Thyroid gland (tissue), 4 donors: Measurements from ENCODE around the gene ARFGEF3. TPM values are rescaled to one million over a fixed set of nuclear protein-coding genes. Genes with fewer than 3 reads are reported as not detected.

Source experiments
- DNase-seq, 2 donors: peaks; one replicate each; pipeline ENCODE4 v3.0.0-alpha.2; 2019
- H3K27ac ChIP-seq, 3 donors: fragments of 200-600 bp; sonication (generic); 1 replicate in 2 of 3; 2 replicates in 1 of 3; pipeline ENCODE4 v1.5.1; 2016 to 2019; ENCODE audit warnings: mild to moderate bottlenecking in 1 of 3, moderate library complexity in 1 of 3
- H3K27me3 ChIP-seq: fragments of 200-600 bp; sonication (generic); one replicate; pipeline ENCODE4 v1.5.1; 2019
- H3K36me3 ChIP-seq, 2 donors: fragments of 200-600 bp; sonication (generic); one replicate each; pipeline ENCODE4 v1.5.1; 2016 to 2019
- H3K4me1 ChIP-seq, 2 donors: fragments of 200-600 bp; sonication (generic); one replicate each; pipeline ENCODE4 v1.5.1; 2017 to 2019
- H3K4me3 ChIP-seq, 3 donors: fragments of 200-600 bp; sonication (generic); replicated peaks in 1 of 3; 1 replicate in 2 of 3; 2 replicates in 1 of 3; pipeline ENCODE4 v1.5.1; 2016; ENCODE audit warnings: mild to moderate bottlenecking in 1 of 3
- H3K9me3 ChIP-seq: fragments of 200-600 bp; sonication (generic); one replicate; pipeline ENCODE4 v1.5.1; 2017
- CTCF ChIP-seq, 6 experiments: fragments of 200-600 bp in 3 of 6; fragments of 450-650 bp in 3 of 6; sonication (generic) in 3 of 6; IDR thresholded peaks; one replicate each; pipeline ENCODE4 v1.5.1; 2016 to 2019; ENCODE audit warnings: antibody characterized with exemption in 6 of 6, mild to moderate bottlenecking in 2 of 6, inconsistent platforms in 1 of 6, moderate library complexity in 1 of 6
- POLR2A ChIP-seq, 2 donors: fragments of 450-650 bp; IDR thresholded peaks; one replicate each; pipeline ENCODE4 v1.6.1; 2017; ENCODE audit warnings: antibody characterized with exemption in 2 of 2, mild to moderate bottlenecking in 2 of 2, moderate library complexity in 1 of 2
- WGBS, 2 donors: methylation state at CpG; one replicate each; pipeline ENCODE4 v1.1.5; 2017; 5-methylcytosine and 5-hydroxymethylcytosine counted together
- intact Hi-C: fragments of 100-400 bp; cut with DNase I; formaldehyde crosslinking; loops from one replicate; pipeline ENCODE4 v1.15.1; 2023
- total RNA-seq, 4 donors: library from RNA; depleted of rRNA; stranded (reverse); fragments of >200 nt; gene quantifications; one replicate each; pipeline ENCODE4 v1.2.3, GENCODE V29; 2016

Gene ARFGEF3
- total RNA-seq, 4 donors from 2014 or later = 2.4 to 7.2 (median 4.4) TPM

GRCh38 chr6:138277835-138278234, 116.1 kb downstream of the ARFGEF3 start:
- no peak overlapping the region for H3K27ac ChIP-seq
- TF ChIP-seq POLR2A (IDR thresholded peaks at IDR 0.05) = no peak
- TF ChIP-seq CTCF (IDR thresholded peaks at IDR 0.05) = no peak
- no peak overlapping the region for H3K4me3 ChIP-seq
- WGBS, 2 donors = 96 to 98% methylated on average over 4 of the region's 4 CpGs
- no peaks in the 10 kb centered on the region for H3K4me1 ChIP-seq
- H3K36me3 ChIP-seq = no peaks in the 10 kb centered on the region
- H3K9me3 ChIP-seq = no peaks in the 10 kb centered on the region
- no peak for DNase-seq
- intact Hi-C loops = no loop called here
- H3K27me3 ChIP-seq = no peaks in the 10 kb centered on the region

- intact Hi-C loops = no loop called here
- no peaks in the 10 kb centered on the region for H3K9me3 ChIP-seq
- WGBS, 2 donors = 70 to 72% methylated on average over 2 to 12 of the region's 12 CpGs
Measured at GRCh38 chr6:138278326-138278725, 116.6 kb downstream of the ARFGEF3 start.

GRCh38 chr6:138285800-138286199, 124.1 kb downstream of the ARFGEF3 start:
- no peaks in the 10 kb centered on the region for H3K36me3 ChIP-seq
- H3K9me3 ChIP-seq = no peaks in the 10 kb centered on the region
- H3K4me1 ChIP-seq = peaks cover 0 to 6% of the 10 kb centered on the region in 2 donors
- H3K4me3 ChIP-seq = no peak overlapping the region
- intact Hi-C loops = loop anchor here (5.0 kb wide), 1 partner anchor 168 kb away; no protein-coding TSS in a partner anchor
- 88 to 95% methylated on average over 6 of the region's 6 CpGs for WGBS, 2 donors
- TF ChIP-seq CTCF (IDR thresholded peaks at IDR 0.05) = no peak
- no peak overlapping the region for H3K27ac ChIP-seq
- no peaks in the 10 kb centered on the region for H3K27me3 ChIP-seq
- DNase-seq = no peak

More at GRCh38 chr6:138278326-138278725, 116.6 kb downstream of the ARFGEF3 start:
- peaks cover 0 to 2% of the 10 kb centered on the region in 2 donors for H3K4me1 ChIP-seq
- no peak for DNase-seq
- no peaks in the 10 kb centered on the region for H3K36me3 ChIP-seq
- no peak overlapping the region for H3K27ac ChIP-seq
- no peak for TF ChIP-seq CTCF (IDR thresholded peaks at IDR 0.05)
- TF ChIP-seq POLR2A (IDR thresholded peaks at IDR 0.05) = no peak
- H3K4me3 ChIP-seq = no peak overlapping the region
- no peaks in the 10 kb centered on the region for H3K27me3 ChIP-seq

GRCh38 chr6:138286698-138287097, 125.0 kb downstream of the ARFGEF3 start:
- 94 to 95% methylated on average over 17 of the region's 17 CpGs for WGBS, 2 donors
- no peaks in the 10 kb centered on the region for H3K27me3 ChIP-seq

More at GRCh38 chr6:138286698-138287097, 125.0 kb downstream of the ARFGEF3 start:
- Histone ChIP-seq H3K27ac (no peak overlapping the region), H3K36me3 (no peaks in the 10 kb centered on the region), H3K4me1 (peaks cover 0 to 6% of the 10 kb centered on the region in 2 donors), H3K4me3 (no peak overlapping the region), H3K9me3 (no peaks in the 10 kb centered on the region)
- TF ChIP-seq CTCF (IDR thresholded peaks at IDR 0.05) (no peak), POLR2A (IDR thresholded peaks at IDR 0.05) (no peak)
- intact Hi-C loops = loop anchor here (5.0 kb wide), 1 partner anchor 169 kb away; no protein-coding TSS in a partner anchor
- DNase-seq = no peak
